OCI-LY7 (cell line): ENCODE data around the gene ZFHX3. TPM values are rescaled to one million over a fixed set of nuclear protein-coding genes. Genes with fewer than 3 reads are reported as not detected.

Source experiments
- BruUV-seq: library from RNA; stranded (reverse); fragments of 400-500 nt; replicated peaks from 2 replicates; lab custom pipeline; 2021; lab: Mats Ljungman, UMichigan
- CTCF ChIA-PET: fragments of 300-600 bp; sonication (Branson Sonifier 250); formaldehyde crosslinking; loops from one replicate; lab custom pipeline; 2022; ENCODE audit warnings: antibody characterized with exemption; ENCODE audit not compliant: unreplicated experiment; lab: Charles Lee
- POLR2A ChIA-PET: fragments of 300-600 bp; sonication (Branson Sonifier 250); formaldehyde crosslinking; loops from one replicate; lab custom pipeline; 2022; ENCODE audit warnings: antibody characterized with exemption; lab: Charles Lee
- DNase-seq: peaks from one replicate; pipeline ENCODE4 v3.0.0-alpha.2; 2015; ENCODE audit warnings: low spot score
- H2AFZ ChIP-seq: fragments of 200-600 bp; sonication (generic), shearing (Covaris generic); 2 replicates; pipeline ENCODE4 v1.6.1; 2014; ENCODE audit warnings: mild to moderate bottlenecking, antibody characterized with exemption, low read length, moderate library complexity
- H3K27ac ChIP-seq: fragments of 200-600 bp; sonication (generic); 2 replicates; pipeline ENCODE4 v1.5.1; 2014; ENCODE audit warnings: mixed run types, low read depth, mild to moderate bottlenecking, moderate library complexity, low read length, inconsistent platforms; ENCODE audit not compliant: poor library complexity, severe bottlenecking
- H3K36me3 ChIP-seq: fragments of 200-600 bp; sonication (generic); 2 replicates; pipeline ENCODE4 v1.6.1; 2014; ENCODE audit warnings: mild to moderate bottlenecking, antibody characterized with exemption, low read length, moderate library complexity, mixed read lengths; ENCODE audit not compliant: insufficient read depth
- H3K4me1 ChIP-seq: fragments of 200-600 bp; sonication (generic); 2 replicates; pipeline ENCODE4 v1.5.1; 2014; ENCODE audit warnings: mild to moderate bottlenecking, low read length; ENCODE audit not compliant: insufficient read depth, poor library complexity, severe bottlenecking
- H3K4me2 ChIP-seq: fragments of 200-600 bp; sonication (generic); 2 replicates; pipeline ENCODE4 v1.6.1; 2014; ENCODE audit warnings: mild to moderate bottlenecking, low read length
- H3K4me3 ChIP-seq: fragments of 200-600 bp; sonication (generic); 2 replicates; pipeline ENCODE4 v1.5.1; 2014; ENCODE audit warnings: mild to moderate bottlenecking, low read depth, low read length; ENCODE audit not compliant: poor library complexity, severe bottlenecking
- H3K79me2 ChIP-seq: fragments of 200-600 bp; sonication (generic); 2 replicates; pipeline ENCODE4 v1.6.1; 2016; ENCODE audit warnings: low read depth, mild to moderate bottlenecking, low read length, moderate library complexity, mixed read lengths; ENCODE audit not compliant: insufficient read depth
- H3K9me2 ChIP-seq: fragments of 200-600 bp; sonication (generic); 2 replicates; pipeline ENCODE4 v1.6.1; 2016; ENCODE audit warnings: mild to moderate bottlenecking, low read length, mixed read lengths; ENCODE audit not compliant: insufficient read depth
- H3K9me3 ChIP-seq: fragments of 200-600 bp; sonication (generic); 2 replicates; pipeline ENCODE4 v1.6.1; 2014; ENCODE audit warnings: mild to moderate bottlenecking, mixed run types, low read length, mixed read lengths
- H4K20me1 ChIP-seq: fragments of 200-600 bp; sonication (generic); 2 replicates; pipeline ENCODE4 v1.6.1; 2014; ENCODE audit warnings: mild to moderate bottlenecking, antibody characterized with exemption, low read length, moderate library complexity, mixed read lengths; ENCODE audit not compliant: insufficient read depth
- EZH2phosphoT487 ChIP-seq: fragments of 200-600 bp; sonication (generic); IDR thresholded peaks from 2 replicates; pipeline ENCODE4 v1.6.1; 2018; ENCODE audit warnings: low read depth, borderline replicate concordance, mild to moderate bottlenecking, mixed run types, antibody characterized with exemption, low read length, moderate library complexity, mixed read lengths
- intact Hi-C: fragments of 100-400 bp; cut with micrococcal nuclease; formaldehyde crosslinking; loops from one replicate; pipeline ENCODE4 v1.10.0; 2022; ENCODE audit not compliant: unreplicated experiment
- total RNA-seq, 2 experiments: library from RNA; depleted of rRNA in 1 of 2; stranded (reverse); fragments of >200 nt in 1 of 2; shearing (Covaris generic) in 1 of 2; gene quantifications; 2 replicates each; pipeline ENCODE4 v1.2.3, GENCODE V29; 2014 to 2022
- TF ChIP-seq, protein P1 (sequence below): fragments of 200-600 bp; sonication (generic); conservative IDR thresholded peaks from 2 replicates; pipeline ENCODE4 v1.5.1; 2014; ENCODE audit warnings: mild to moderate bottlenecking, antibody characterized with exemption, low read length, moderate library complexity, mixed read lengths

Gene ZFHX3
- total RNA-seq, 2 experiments from 2014 or later, result 1.3 to 6.2 TPM

GRCh38 chr16:73062743-73063733, 15.1 kb upstream of the ZFHX3 start:
- Histone ChIP-seq H3K79me2 (no peaks in the 10 kb centered on the region; the same call in 1 of the 2 replicates), H3K27ac (no peak overlapping the region), H2AFZ (no peak overlapping the region), H3K4me3 (no peak overlapping the region), H3K9me2 (no peaks in the 10 kb centered on the region), H4K20me1 (no peaks in the 10 kb centered on the region), H3K4me2 (no peak overlapping the region), H3K9me3 (no peaks in the 10 kb centered on the region), H3K4me1 (peaks cover 11% of the 10 kb centered on the region), H3K36me3 (no peaks in the 10 kb centered on the region)
- ChIA-PET CTCF (no interaction called here), POLR2A (interaction anchor here (0.6 to 1.0 kb wide), 3 partner anchors 9 to 20 kb away, joined by 3 read pairs; no protein-coding TSS in a partner anchor)
- no TSS peak for BruUV-seq
- intact Hi-C loops, result no loop called here
- DNase-seq, result no peak
- TF ChIP-seq EZH2phosphoT487, result no peak
- TF ChIP-seq, protein P1, sequence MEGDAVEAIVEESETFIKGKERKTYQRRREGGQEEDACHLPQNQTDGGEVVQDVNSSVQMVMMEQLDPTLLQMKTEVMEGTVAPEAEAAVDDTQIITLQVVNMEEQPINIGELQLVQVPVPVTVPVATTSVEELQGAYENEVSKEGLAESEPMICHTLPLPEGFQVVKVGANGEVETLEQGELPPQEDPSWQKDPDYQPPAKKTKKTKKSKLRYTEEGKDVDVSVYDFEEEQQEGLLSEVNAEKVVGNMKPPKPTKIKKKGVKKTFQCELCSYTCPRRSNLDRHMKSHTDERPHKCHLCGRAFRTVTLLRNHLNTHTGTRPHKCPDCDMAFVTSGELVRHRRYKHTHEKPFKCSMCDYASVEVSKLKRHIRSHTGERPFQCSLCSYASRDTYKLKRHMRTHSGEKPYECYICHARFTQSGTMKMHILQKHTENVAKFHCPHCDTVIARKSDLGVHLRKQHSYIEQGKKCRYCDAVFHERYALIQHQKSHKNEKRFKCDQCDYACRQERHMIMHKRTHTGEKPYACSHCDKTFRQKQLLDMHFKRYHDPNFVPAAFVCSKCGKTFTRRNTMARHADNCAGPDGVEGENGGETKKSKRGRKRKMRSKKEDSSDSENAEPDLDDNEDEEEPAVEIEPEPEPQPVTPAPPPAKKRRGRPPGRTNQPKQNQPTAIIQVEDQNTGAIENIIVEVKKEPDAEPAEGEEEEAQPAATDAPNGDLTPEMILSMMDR, result no peak

GRCh38 chr16:73062001-73062616, 14.2 kb upstream of the ZFHX3 start:
- peaks cover 15% of the 10 kb centered on the region for H3K4me1 ChIP-seq
- H3K79me2 ChIP-seq, result no peaks in the 10 kb centered on the region; the same call in 1 of the 2 replicates
- ChIA-PET CTCF (no interaction called here), POLR2A (interaction anchor here (0.6 to 1.1 kb wide), 6 partner anchors 8 to 247 kb away, joined by 3 to 4 read pairs (median 3); no protein-coding TSS in a partner anchor)
- no peak overlapping the region for H3K4me3 ChIP-seq
- DNase-seq, result no peak
- TF ChIP-seq, protein P1, result no peak
- TF ChIP-seq EZH2phosphoT487, result no peak
- peaks cover 4% of the 10 kb centered on the region; the same call in 1 of the 2 replicates for H4K20me1 ChIP-seq
- H2AFZ ChIP-seq, result no peak overlapping the region
- BruUV-seq, result no TSS peak
- no peaks in the 10 kb centered on the region for H3K9me2 ChIP-seq
- no peaks in the 10 kb centered on the region for H3K9me3 ChIP-seq
- H3K4me2 ChIP-seq, result no peak overlapping the region
- no peak overlapping the region for H3K27ac ChIP-seq
- no peaks in the 10 kb centered on the region for H3K36me3 ChIP-seq
- intact Hi-C loops, result no loop called here
